Testis (tissue), 2 donors: ENCODE data around the gene RHBDL1.

Experiments used
- POLR2A ChIP-seq: fragments of 450-650 bp; IDR thresholded peaks from one replicate; pipeline ENCODE4 v1.6.1; 2017; ENCODE audit warnings: antibody characterized with exemption, mild to moderate bottlenecking, moderate library complexity
- TF ChIP-seq, protein P1 (sequence below), 3 experiments: fragments of 450-650 bp in 2 of 3; fragments of 200-600 bp in 1 of 3; sonication (generic) in 1 of 3; IDR thresholded peaks; one replicate each; pipeline ENCODE4 v1.5.1; 2016 to 2019; ENCODE audit warnings: antibody characterized with exemption in 3 of 3, mild to moderate bottlenecking in 2 of 3, moderate library complexity in 1 of 3

DNA sequence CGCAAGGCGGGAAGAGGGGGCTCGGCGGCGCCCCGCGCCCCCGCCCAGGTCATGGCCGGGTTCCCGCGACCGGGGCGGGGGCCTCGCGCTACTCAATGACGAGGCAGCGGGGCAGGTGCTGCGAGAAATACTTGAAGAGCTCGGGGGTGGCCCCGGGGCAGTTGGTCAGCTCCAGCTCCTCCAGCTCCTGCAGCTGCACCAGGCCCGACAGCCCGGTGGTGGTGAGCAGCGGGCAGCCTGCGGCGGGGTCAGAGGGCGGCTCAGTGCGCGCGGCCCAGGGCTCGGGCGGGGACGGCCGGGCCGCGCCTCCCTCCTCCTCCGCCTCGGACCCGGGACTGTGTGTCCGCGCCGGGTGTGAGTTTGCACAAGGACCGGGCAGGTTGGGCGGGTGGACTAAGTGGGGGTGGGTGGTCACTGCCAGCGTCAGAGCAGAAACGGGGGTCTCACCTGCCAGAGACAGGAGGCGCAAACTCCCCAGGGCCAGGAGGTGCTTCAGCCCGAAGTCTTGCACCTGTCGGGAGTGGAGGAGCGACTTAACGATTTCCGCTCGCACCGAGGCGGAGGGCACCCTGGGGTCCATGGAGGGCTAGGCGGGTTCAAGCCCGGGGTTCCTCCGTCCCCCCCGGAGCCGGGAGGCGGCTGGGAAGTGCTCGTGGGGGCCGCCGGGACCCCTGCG lies 18.9 kb downstream of the RHBDL1 start:
- TF ChIP-seq, protein P1, sequence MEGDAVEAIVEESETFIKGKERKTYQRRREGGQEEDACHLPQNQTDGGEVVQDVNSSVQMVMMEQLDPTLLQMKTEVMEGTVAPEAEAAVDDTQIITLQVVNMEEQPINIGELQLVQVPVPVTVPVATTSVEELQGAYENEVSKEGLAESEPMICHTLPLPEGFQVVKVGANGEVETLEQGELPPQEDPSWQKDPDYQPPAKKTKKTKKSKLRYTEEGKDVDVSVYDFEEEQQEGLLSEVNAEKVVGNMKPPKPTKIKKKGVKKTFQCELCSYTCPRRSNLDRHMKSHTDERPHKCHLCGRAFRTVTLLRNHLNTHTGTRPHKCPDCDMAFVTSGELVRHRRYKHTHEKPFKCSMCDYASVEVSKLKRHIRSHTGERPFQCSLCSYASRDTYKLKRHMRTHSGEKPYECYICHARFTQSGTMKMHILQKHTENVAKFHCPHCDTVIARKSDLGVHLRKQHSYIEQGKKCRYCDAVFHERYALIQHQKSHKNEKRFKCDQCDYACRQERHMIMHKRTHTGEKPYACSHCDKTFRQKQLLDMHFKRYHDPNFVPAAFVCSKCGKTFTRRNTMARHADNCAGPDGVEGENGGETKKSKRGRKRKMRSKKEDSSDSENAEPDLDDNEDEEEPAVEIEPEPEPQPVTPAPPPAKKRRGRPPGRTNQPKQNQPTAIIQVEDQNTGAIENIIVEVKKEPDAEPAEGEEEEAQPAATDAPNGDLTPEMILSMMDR (IDR thresholded peaks at IDR 0.05): no peak
- no peak for TF ChIP-seq POLR2A
